GM19468 (cell line): ENCODE data around the gene C5orf58.

ENCODE experiments used
- ATAC-seq: cut with Tn5 transposase; IDR thresholded peaks from one replicate; pipeline ENCODE4 v1.9.1; 2021; ENCODE audit warnings: mild to moderate bottlenecking, moderate library complexity, moderate number of reproducible peaks; ENCODE audit not compliant: unreplicated experiment; ENCODE audit errors: extremely low read depth

C5orf58 gene, protein sequence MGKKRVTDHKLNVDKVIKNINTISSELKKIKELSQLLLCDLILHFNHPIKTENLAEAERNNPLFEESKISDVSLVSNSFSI

DNA sequence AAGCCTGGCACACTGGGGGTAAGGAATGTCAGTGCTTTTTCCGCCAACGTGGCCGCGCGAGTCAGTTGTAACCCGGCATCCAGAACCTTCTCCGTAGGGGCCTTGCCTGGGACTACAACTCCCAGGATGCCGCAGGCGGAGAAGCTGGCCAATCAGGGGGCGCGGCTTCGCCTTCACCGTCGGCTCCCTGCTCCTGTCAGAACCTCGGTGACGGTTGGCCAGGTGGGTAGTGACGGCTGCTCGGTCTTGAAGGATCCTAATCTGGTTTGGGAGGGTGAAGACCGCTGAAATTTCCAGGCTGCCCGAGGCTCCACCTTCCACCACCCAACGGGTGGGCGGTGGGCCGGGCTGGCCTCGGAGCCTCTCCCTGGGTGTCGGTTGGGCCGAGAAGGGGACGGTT is at the start of gene C5orf58:
Gene C5orf58 (plus strand): TSS at position 200 of the 400 bp plus-strand sequence. CDS start 1,992 bp downstream, outside the sequence.
- ATAC-seq, result no peak

DNA sequence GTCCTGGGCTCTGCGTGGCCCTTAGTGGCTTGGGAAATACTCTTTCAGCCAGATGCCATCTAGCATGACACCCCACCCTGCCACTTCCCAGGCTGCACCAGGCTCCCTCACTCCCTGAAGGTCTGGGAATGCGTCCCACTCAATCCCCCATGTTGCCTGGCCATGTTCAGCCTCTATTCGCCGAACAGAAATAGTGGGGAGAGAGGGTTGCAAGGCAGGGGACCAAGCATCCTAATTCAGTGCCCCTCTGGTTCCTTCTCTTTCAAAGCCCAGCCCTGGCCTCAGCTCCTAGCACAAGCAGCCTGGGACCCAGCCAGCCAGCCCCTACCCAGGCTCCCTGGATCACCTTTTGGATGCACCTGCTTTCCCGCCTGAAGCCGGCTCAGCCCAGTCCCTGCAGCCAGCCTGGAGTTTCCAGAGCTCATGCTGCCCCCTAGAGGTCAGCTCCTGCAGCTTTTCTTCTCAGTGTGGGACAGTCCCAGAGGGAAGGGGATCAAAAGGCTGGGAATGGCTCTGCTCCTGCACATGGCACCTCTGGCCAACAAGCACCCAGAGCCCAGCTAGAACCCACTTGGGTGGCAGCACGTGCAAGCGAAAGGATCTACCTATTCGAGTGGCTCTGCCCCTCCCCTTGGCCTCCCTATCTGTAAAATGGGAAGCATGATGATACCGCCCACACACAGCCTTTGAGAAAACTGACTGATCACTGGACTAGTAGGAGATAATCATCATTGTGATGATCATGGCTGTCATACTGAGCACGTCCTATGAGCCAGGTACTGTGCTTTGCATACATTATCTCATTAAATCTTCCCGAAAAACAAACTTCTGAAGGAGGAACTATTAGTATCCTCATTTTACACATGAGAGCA is 48.7 kb upstream of the C5orf58 start:
- no peak for ATAC-seq

DNA sequence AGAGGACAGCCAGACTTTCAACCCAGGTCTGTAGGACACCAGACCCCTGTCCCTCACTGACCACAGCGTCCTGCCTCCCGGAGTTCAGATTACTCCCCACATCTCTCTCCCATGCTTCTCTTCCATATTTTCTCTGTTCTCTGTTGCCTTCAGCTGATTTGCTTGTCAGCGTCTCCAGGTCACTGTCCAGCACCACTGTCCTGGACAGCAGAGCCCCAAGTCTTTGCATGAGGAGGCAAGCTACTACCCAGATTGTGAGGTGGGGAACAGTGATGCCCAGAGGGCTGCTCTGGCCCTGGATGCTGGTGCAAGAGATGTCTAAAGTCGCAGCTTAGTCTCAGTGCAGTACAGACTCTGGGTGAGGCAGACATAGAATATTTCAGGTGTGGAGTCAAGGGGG is 48.0 kb upstream of the C5orf58 start:
- no peak for ATAC-seq

DNA sequence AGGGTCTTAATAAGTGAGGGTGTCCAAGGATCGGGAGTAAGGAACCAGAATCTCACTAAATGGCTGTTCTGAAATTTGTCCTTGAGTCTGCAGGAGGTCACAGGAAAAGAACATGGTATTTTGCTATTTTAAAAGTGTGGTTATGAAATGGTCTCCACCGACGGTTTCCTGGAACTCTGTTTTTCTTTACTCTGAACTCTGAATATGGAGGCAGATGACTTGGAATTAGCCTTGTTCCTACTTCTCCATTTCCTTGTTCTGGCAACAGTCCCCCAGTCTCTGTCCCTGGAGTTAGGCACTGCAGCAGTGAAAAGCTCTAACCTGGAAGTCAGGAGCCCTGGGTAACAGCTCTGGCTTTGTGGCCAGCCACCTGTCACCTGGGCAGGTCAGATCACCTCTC is 46.6 kb upstream of the C5orf58 start:
- no peak for ATAC-seq

DNA sequence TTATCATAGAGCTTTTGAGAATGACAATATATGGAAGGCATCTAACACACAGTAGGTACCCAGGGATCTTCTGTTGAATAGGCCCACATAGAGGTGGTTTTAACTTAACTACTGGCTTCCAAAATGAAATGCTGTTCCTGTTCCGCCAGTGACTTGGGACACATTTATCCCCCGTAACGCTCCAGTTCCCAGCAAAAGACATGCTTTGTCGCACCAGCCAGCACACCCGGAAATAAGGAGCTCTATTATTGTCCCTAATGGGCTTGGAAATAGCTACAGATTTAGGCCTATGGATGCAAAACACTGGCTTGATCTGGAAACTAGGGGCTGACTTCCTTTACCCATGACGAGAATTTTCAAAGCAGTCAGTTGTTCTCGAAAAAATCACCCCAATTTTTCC is 45.9 kb upstream of the C5orf58 start:
- ATAC-seq, result no peak

DNA sequence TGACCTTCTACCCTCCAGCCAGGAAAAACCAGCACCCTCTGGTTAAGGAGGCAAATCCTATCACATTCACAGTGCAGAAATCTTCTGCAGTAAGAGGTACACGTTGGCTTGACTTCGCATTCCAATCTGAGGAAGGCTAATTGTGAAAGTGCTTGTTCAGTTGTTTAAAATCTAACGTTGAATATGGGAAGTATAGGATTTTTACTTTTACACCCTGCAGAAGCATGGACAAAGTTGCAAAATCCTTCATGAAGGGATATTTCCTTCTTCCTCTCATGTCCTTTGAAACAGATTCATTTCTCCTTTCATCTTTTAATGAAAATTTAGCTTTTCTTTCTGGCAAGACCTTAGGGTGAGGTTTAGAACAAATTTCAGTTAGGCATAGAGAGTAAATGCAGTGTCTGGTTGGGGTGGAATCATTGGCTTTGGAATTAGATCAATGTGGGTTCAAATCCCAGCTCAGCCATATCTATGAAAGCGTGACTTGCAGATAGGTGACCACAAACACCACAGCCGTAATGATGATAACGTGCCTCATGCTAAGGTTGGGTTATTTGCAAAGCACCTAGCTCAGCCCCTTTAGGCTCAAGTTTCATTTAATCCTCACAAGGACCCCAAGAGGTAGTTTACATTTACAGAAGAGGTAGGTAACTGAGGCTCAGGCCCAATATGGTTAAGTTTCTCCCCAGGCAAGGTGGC is 42.2 kb upstream of the C5orf58 start:
- ATAC-seq, result no peak

DNA sequence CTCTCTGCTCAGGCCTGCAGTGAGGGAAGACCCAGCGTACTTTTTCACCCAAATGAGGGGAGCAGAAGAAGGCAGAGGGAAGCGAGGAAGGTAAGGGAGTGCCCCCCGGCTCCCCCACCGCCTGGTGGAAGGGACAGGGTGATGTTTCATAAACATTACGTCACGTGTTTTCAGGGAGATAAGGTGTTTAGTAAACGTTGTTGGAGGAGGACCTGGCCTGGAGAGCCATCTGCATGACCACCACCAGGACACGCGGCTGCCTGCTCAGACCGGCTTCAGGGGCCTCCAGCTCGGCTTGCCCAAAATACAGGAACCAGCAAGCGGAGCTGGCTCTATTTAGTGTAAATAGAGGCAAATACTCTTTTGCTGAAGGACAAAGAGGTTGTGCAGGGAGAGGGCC is 40.0 kb upstream of the C5orf58 start:
- no peak for ATAC-seq

DNA sequence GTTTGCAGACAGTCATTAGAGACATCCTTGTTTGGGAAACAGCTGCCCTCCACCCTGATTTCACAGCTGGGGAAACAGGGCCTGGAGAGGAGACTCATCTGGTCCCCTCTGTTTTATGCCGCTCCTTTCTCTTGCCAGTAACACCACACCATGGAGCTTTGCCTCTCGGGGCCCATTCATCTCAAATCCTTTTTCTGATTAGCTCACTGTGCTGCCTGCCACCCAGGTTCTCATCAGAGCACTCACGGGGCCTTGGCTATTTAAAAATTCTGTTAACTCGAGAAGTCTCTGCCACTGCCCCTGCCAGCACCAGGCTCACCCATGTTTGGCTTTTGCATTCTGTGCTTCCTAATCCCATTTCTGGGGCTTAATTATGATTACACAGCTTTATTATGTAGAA is 36.8 kb upstream of the C5orf58 start:
- no peak for ATAC-seq

DNA sequence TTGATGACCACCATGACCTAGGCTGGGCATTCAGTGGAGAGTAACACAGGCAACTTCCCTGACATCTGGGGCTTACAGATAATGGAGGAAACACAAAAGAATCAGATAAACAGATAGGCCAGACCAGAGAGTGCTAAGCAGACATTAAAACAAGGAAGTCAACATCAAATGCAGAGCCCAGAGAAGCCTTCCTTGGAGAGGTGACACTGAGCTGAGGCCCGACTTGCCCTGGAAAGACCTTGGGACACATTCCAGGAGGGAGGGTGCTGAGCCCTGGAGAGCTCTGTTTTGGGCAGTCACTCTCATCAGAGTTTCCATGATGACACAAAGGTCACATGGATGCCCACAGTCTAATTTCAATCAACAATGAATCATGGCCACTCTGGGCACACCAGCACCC is 31.9 kb upstream of the C5orf58 start:
- no peak for ATAC-seq

DNA sequence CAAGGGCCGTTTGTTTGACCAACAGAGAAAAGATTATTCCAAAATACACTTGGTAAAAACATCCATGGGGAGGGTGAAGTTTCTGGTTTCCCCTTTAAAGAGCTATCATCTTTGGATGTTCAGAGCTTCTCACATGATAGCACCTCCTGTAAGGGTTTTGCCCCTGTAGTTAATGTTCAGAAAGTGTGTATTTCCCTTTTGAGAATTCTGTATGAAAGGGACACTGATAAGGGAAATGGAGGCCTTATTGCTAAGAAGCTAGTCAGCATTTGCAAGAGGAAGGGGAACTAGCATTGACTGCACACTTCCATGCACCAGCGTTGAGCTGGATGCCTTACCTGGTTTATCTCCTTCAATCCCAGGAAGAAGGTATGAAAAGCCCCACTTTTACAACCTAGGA is 31.5 kb upstream of the C5orf58 start:
- no peak for ATAC-seq

DNA sequence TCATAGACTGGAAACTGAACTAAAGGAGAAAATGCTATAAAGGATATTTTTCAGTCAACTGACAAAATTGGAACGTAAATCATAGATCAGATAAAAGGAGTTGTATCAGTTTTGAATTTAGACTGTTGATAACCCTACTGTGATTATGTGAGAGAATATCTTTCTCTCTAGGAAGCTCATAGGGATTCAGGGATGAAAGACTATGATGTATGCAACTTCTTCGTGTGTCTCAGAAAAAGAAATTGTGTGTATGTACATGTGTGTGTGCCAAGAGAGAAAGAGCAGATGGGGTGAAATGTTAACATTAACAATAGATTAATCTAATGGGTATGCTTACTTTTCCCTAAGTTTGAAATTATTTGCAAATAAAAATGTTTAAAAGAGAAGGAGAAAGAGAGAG is 30.7 kb upstream of the C5orf58 start:
- no peak for ATAC-seq

DNA sequence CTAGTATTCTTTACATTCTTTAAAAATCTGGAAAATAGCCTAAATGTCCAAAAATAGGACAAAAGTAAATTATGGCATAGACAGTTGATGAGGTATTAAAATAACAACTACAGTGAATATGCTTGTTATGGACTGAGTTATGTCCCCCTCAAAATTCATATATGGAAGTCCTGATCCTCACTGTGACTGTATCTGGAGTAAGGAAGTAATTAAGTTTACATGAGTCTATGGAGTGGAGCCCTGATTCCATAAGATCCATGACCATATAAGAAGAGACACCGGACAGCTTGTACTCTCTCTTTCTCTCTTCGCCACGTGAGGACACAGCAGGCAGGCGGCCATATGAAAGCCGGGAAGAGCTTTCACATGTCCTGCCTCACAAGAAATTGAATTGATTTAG is 28.6 kb upstream of the C5orf58 start:
- no peak for ATAC-seq

DNA sequence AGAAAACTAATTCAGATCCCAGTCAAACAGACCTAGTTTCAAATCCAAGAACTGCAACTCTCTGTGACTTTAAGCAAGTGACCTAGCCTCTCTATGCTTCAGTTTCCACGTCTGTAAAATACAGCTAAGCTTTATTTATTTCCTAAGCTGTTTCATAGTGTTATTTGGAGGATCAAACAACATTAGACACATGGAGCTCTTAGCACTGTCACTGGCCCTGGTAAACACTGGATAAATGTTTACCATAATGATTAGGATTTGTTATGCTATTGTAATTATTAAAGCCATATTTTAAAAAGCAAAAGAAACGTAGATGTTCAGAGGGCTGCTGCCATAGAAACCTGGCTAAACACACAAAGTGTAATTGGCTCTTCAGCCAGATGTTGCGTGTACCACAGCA is 26.6 kb upstream of the C5orf58 start:
- no peak for ATAC-seq

DNA sequence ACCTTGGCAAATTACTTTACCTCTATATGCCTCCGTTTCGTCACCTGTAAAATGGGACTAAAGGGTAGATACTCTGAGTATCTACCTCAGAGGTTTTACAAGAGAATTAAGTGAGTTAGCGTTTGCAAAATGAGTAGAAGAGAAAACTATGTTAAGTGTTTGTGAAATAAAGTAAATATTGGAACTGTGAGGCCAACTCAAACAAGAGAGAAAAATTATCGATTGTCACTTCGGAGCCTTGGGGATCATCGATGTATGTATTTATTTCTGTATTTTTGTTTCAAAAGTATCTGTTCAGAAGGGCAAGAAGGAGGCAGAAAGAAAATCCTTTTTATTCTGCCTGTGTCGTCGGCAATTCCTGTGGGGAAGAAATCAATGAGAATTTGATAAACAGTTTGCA is 25.8 kb upstream of the C5orf58 start:
- ATAC-seq, result no peak

DNA sequence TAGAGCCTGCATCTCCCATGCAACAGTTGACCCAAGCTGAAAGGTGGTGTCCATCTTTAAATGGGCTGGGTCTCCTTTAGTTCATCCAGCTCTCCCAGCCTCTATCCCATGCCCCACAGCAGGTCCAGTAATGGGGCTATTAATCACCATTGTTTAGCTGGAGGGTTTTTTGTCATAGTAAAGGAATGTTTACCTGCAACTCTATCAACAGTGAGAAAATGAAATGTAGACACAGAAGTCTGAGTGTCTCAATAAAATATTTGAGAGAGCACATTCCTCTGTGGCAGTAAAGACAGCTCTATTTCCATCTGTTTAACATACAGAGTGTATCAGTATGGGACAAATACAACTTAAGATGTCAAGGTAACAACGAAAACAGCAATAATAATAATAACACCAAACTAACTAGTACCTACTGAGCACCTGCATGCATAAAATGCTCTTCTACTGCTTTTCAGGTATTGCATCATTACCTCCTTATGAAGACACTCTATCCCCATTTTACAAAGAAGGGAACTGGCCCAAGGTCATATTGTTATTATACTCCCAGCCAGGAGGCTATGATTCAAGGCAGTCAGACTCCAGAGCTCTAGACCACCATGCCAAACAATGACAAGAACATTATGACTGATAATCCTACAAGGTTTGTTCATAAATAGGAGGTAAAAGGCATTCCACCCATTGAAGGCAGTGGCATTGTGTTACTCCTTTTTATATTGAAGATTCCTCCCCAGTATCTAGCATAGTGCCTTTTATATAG is 21.0 kb upstream of the C5orf58 start:
- no peak for ATAC-seq

DNA sequence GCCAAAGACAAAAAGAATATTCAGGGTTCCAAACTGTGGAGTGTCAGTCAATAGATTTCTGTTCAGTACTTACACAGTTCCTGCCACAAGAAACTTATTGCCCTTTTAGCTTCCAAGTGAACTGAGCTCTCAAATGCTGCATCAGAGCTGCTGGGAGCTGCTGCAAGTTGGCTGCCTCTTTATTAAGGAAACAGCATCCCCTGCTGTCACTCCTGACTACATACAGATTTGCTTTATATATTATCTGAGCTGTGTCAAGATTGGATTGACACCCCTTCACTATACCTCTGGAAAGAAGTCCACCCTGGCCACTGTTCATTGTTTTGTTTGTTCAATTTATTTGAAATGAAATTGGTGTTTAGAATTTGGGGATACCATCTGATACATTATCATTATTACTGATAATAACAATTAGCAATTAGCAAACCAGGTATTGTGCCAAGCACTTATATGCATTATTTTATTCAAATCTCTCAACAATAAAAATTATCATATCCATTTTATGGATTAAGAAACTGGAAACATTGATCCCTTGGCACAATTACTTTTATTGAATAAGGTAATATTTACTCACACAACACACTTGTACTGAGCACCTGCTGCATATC is 16.4 kb upstream of the C5orf58 start:
- no peak for ATAC-seq

DNA sequence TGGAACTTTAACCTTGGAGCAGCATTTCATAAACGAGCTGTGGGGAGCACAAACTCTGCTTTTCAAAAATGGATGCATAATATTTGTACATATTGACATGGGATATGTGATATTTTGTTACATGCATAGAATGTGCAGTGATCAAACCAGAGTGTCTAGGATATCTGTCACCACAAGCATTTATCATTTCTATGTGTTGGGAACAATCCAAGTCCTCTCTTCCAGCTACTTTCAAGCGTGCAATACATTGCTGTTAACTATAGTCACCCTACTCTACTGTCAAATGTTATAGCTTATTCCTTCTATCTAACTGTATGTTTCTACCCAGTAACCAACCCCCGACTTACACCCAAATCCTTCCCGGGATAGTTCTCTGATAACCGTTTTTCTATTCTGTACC is 15.0 kb upstream of the C5orf58 start:
- no peak for ATAC-seq

DNA sequence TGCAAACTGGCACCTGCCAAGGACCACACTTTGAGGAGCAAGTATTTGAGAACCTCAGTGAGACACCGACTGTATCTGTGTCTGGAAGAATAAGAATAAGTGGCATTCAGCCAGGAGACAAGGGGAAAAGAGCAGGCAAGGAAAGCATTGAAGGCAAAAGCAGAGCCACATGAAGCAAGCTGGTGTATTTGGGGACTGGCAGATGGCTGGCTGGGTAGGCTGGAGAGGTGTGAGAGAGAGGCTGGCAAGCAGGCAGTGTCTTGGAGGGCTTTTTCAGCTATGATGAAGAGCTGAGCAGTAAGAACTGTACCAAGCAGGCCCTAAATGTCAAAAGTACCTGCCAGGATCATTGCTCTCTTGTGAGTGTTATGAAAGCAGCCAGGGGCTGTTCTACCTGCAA is 14.1 kb upstream of the C5orf58 start:
- no peak for ATAC-seq

DNA sequence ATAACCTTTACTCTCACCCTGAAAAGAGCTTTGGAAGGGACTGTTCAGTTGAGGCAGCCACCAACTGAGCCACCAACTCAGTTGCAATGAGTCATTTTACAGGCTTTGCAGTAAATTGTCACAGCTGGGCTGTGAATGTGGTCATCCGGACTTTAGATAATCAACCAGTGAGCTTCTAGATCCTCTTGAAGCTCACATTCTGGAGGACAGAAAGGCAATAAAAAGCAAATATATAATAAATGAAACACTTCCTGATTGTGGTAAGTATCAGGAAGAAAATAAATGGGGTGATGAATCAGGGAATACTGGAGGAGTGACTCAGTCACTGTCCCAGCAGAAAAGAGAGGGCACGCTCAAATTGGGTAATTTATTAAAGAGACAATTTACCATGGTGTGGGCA is 13.2 kb upstream of the C5orf58 start:
- ATAC-seq, result no peak

DNA sequence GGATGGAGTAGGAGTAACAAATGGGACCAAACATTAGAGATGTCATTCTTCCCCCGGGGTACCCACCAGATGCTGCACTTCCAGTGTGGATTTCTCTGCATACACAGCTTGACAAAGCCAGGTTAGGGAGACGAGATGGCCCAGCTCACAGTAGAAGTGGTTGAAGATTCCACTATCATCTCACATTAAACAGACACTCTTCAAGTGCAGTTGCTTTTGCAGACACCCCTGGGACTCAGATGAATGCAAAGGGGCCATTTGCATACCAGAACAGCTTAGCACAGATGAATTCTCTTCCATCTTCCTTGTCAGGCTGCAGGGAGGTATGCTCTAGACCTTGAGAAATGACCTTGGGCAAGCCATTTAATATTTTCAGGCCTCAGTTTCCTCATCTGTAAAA is 12.6 kb upstream of the C5orf58 start:
- no peak for ATAC-seq
